Measurements from ENCODE around the gene KNSTRN.

DNA sequence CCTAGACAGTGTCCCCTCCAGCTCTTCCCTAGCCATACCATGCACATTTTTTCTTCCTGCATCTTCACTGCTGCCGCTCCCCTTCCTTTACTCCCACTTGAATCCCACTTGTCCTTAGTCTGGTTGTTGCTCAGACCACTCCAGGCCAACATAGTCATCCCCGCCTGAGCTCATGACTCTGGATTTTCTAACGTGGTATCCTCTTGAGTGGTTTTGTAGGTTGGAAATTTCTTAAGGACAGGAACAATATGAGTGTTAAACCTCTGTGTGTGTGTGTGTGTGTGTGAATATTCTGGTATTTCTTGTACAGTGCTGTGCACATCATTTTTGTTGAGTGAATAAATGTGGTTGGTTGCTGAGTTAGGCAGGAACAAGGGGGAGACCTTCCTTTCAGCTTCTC lies 61.3 kb downstream of the KNSTRN start:
- TF ChIP-seq MTA3 (CRISPR knock-in tag; IDR thresholded peaks at IDR 0.05): no peak
- TF ChIP-seq, protein P1, sequence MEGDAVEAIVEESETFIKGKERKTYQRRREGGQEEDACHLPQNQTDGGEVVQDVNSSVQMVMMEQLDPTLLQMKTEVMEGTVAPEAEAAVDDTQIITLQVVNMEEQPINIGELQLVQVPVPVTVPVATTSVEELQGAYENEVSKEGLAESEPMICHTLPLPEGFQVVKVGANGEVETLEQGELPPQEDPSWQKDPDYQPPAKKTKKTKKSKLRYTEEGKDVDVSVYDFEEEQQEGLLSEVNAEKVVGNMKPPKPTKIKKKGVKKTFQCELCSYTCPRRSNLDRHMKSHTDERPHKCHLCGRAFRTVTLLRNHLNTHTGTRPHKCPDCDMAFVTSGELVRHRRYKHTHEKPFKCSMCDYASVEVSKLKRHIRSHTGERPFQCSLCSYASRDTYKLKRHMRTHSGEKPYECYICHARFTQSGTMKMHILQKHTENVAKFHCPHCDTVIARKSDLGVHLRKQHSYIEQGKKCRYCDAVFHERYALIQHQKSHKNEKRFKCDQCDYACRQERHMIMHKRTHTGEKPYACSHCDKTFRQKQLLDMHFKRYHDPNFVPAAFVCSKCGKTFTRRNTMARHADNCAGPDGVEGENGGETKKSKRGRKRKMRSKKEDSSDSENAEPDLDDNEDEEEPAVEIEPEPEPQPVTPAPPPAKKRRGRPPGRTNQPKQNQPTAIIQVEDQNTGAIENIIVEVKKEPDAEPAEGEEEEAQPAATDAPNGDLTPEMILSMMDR (CRISPR knock-in tag; IDR thresholded peaks at IDR 0.05): no peak
- no peak for TF ChIP-seq HNF4G (IDR thresholded peaks at IDR 0.05; ENCODE audit: borderline replicate concordance, low read depth, low read length)
- no peak for TF ChIP-seq HNF4G (CRISPR knock-in tag; IDR thresholded peaks at IDR 0.05; ENCODE audit: borderline replicate concordance, low read depth)
- no peak for TF ChIP-seq ZNF224 (CRISPR knock-in tag; IDR thresholded peaks at IDR 0.05)
- TF ChIP-seq, protein P2, sequence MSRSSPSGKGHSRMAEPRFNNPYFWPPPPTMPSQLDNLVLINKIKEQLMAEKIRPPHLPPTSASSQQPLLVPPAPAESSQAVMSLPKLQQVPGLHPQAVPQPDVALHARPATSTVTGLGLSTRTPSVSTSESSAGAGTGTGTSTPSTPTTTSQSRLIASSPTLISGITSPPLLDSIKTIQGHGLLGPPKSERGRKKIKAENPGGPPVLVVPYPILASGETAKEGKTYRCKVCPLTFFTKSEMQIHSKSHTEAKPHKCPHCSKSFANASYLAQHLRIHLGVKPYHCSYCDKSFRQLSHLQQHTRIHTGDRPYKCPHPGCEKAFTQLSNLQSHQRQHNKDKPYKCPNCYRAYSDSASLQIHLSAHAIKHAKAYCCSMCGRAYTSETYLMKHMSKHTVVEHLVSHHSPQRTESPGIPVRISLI (CRISPR knock-in tag; IDR thresholded peaks at IDR 0.05; ENCODE audit: borderline replicate concordance): no peak
- TF ChIP-seq ZNF549 (CRISPR knock-in tag; IDR thresholded peaks at IDR 0.05): no peak
- TF ChIP-seq JUNB (CRISPR knock-in tag; IDR thresholded peaks at IDR 0.05; ENCODE audit: borderline replicate concordance): no peak
- TF ChIP-seq GABPA (IDR thresholded peaks at IDR 0.05; ENCODE audit: low read depth, low read length): no peak
- no peak for TF ChIP-seq GABPA (CRISPR knock-in tag; IDR thresholded peaks at IDR 0.05; ENCODE audit: low read depth)
- no peak for TF ChIP-seq ELF4 (CRISPR knock-in tag; IDR thresholded peaks at IDR 0.05; ENCODE audit: borderline replicate concordance)
- TF ChIP-seq, protein P3, sequence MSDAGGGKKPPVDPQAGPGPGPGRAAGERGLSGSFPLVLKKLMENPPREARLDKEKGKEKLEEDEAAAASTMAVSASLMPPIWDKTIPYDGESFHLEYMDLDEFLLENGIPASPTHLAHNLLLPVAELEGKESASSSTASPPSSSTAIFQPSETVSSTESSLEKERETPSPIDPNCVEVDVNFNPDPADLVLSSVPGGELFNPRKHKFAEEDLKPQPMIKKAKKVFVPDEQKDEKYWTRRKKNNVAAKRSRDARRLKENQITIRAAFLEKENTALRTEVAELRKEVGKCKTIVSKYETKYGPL (CRISPR knock-in tag; IDR thresholded peaks at IDR 0.05): no peak
- no peak for TF ChIP-seq NR2C2 (CRISPR knock-in tag; IDR thresholded peaks at IDR 0.05; ENCODE audit: borderline replicate concordance)
- TF ChIP-seq CREM (IDR thresholded peaks at IDR 0.05): no peak
- no peak for TF ChIP-seq CREM (CRISPR knock-in tag; IDR thresholded peaks at IDR 0.05)
- no peak for TF ChIP-seq ZFY (CRISPR knock-in tag; IDR thresholded peaks at IDR 0.05)
